Mesendoderm (in vitro differentiated cells): ENCODE measurements around the gene C5orf63.

Experiments
- DNase-seq: peaks from one replicate; pipeline ENCODE4 v3.0.0; 2013
- H2AK5ac ChIP-seq: 2 replicates; pipeline ENCODE4 v1.6.1; 2013; ENCODE audit warnings: low read length, inconsistent platforms
- H2BK120ac ChIP-seq: 2 replicates; pipeline ENCODE4 v1.6.1; 2013; ENCODE audit warnings: low read depth, mild to moderate bottlenecking, low read length, moderate library complexity, mixed read lengths
- H2BK15ac ChIP-seq: replicated peaks from 2 replicates; pipeline ENCODE4 v1.6.1; 2013; ENCODE audit warnings: low read depth, mild to moderate bottlenecking, moderate library complexity
- H2BK5ac ChIP-seq: 2 replicates; pipeline ENCODE4 v1.6.1; 2013; ENCODE audit warnings: low read length, inconsistent platforms
- H3K18ac ChIP-seq: 2 replicates; pipeline ENCODE4 v1.6.1; 2013; ENCODE audit warnings: mild to moderate bottlenecking, low read length, mixed read lengths
- H3K23ac ChIP-seq: one replicate; pipeline ENCODE4 v1.6.1; 2013; ENCODE audit warnings: low read length
- H3K27ac ChIP-seq: 2 replicates; pipeline ENCODE4 v1.5.1; 2013; ENCODE audit warnings: low read depth, mild to moderate bottlenecking, inconsistent platforms, low read length, moderate library complexity
- H3K27me3 ChIP-seq: 2 replicates; pipeline ENCODE4 v1.6.1; 2013; ENCODE audit warnings: low read length, control low read depth, mild to moderate bottlenecking, inconsistent platforms; ENCODE audit not compliant: insufficient read depth, poor library complexity
- H3K36me3 ChIP-seq: 2 replicates; pipeline ENCODE4 v1.6.1; 2013; ENCODE audit warnings: low read length, inconsistent platforms; ENCODE audit not compliant: control insufficient read depth, insufficient read depth
- H3K4ac ChIP-seq: one replicate; pipeline ENCODE4 v1.6.1; 2013; ENCODE audit warnings: low read depth, mild to moderate bottlenecking, low read length, moderate library complexity
- H3K4me1 ChIP-seq: 2 replicates; pipeline ENCODE4 v1.6.1; 2013; ENCODE audit warnings: low read depth, low read length, inconsistent platforms; ENCODE audit not compliant: control insufficient read depth
- H3K4me2 ChIP-seq: 2 replicates; pipeline ENCODE4 v1.6.1; 2013; ENCODE audit warnings: low read length
- H3K4me3 ChIP-seq: 2 replicates; pipeline ENCODE4 v1.5.1; 2013; ENCODE audit warnings: mild to moderate bottlenecking, low read length
- H3K56ac ChIP-seq: one replicate; pipeline ENCODE4 v1.6.1; 2013; ENCODE audit warnings: low read length
- H3K79me1 ChIP-seq: 2 replicates; pipeline ENCODE4 v1.6.1; 2013; ENCODE audit warnings: low read length, inconsistent platforms
- H3K79me2 ChIP-seq: 2 replicates; pipeline ENCODE4 v1.6.1; 2013; ENCODE audit warnings: mild to moderate bottlenecking, low read length; ENCODE audit not compliant: control insufficient read depth, insufficient read depth
- H3K9ac ChIP-seq: 2 replicates; pipeline ENCODE4 v1.6.1; 2013; ENCODE audit warnings: low read length, inconsistent platforms
- H4K5ac ChIP-seq: one replicate; pipeline ENCODE4 v1.6.1; 2013; ENCODE audit warnings: low read length
- H4K8ac ChIP-seq: one replicate; pipeline ENCODE4 v1.6.1; 2013; ENCODE audit warnings: low read depth, mild to moderate bottlenecking, control low read depth, low read length, moderate library complexity
- WGBS: extraction: QIAGEN DNeasy Blood & Tissue Kit; methylation state at CpG from one replicate; pipeline ENCODE4 v1.1.7; 2013; ENCODE audit warnings: low lambda C conversion rate, missing lambda C conversion rate; ENCODE audit not compliant: insufficient coverage; ENCODE audit errors: extremely low coverage; 5-methylcytosine and 5-hydroxymethylcytosine counted together

The C5orf63 gene

GRCh38 chr5:127053049-127053448, 20.3 kb downstream of the C5orf63 start:
- DNase-seq = no peak
- H3K9ac ChIP-seq = no peak overlapping the region
- no peak overlapping the region for H3K23ac ChIP-seq
- no CpG with 5 or more reads among the region's 3 CpGs for WGBS
- no peak overlapping the region for H2BK15ac ChIP-seq
- H3K56ac ChIP-seq = no peak overlapping the region
- H3K79me1 ChIP-seq = no peaks in the 10 kb centered on the region
- no peaks in the 10 kb centered on the region for H3K27me3 ChIP-seq
- no peak overlapping the region for H3K27ac ChIP-seq
- H3K79me2 ChIP-seq = no peaks in the 10 kb centered on the region
- H2BK5ac ChIP-seq = no peak overlapping the region
- H3K4me3 ChIP-seq = no peak overlapping the region
- H3K36me3 ChIP-seq = no peaks in the 10 kb centered on the region
- no peak overlapping the region for H4K8ac ChIP-seq
- H4K5ac ChIP-seq = no peak overlapping the region
- no peak overlapping the region for H3K4me2 ChIP-seq
- H3K18ac ChIP-seq = no peak overlapping the region
- no peak overlapping the region for H2AK5ac ChIP-seq
- H3K4ac ChIP-seq = no peak overlapping the region
- no peak overlapping the region for H2BK120ac ChIP-seq
- no peaks in the 10 kb centered on the region for H3K4me1 ChIP-seq

GRCh38 chr5:127051591-127051990, 21.7 kb downstream of the C5orf63 start:
- no peak overlapping the region for H3K9ac ChIP-seq
- H3K18ac ChIP-seq = no peak overlapping the region
- no peak for DNase-seq
- no peaks in the 10 kb centered on the region for H3K4me1 ChIP-seq
- H3K79me2 ChIP-seq = no peaks in the 10 kb centered on the region
- H4K5ac ChIP-seq = no peak overlapping the region
- no peak overlapping the region for H3K4me2 ChIP-seq
- H3K56ac ChIP-seq = no peak overlapping the region
- H3K27ac ChIP-seq = no peak overlapping the region
- H3K79me1 ChIP-seq = no peaks in the 10 kb centered on the region
- no peak overlapping the region for H2BK15ac ChIP-seq
- H3K27me3 ChIP-seq = no peaks in the 10 kb centered on the region
- H3K23ac ChIP-seq = no peak overlapping the region
- H4K8ac ChIP-seq = no peak overlapping the region
- no peak overlapping the region for H2BK5ac ChIP-seq
- no peaks in the 10 kb centered on the region for H3K36me3 ChIP-seq
- no peak overlapping the region for H3K4me3 ChIP-seq
- H2AK5ac ChIP-seq = no peak overlapping the region
- no peak overlapping the region for H3K4ac ChIP-seq
- no CpG with 5 or more reads among the region's 1 CpG for WGBS
- no peak overlapping the region for H2BK120ac ChIP-seq

- Histone ChIP-seq H3K27ac (no peak overlapping the region), H3K4me1 (no peaks in the 10 kb centered on the region), H3K4ac (no peak overlapping the region), H2BK120ac (no peak overlapping the region), H3K36me3 (no peaks in the 10 kb centered on the region), H3K23ac (no peak overlapping the region), H3K4me3 (no peak overlapping the region), H3K79me2 (no peaks in the 10 kb centered on the region), H4K5ac (no peak overlapping the region), H3K4me2 (no peak overlapping the region), H3K18ac (no peak overlapping the region), H2AK5ac (no peak overlapping the region), H2BK15ac (no peak overlapping the region), H3K27me3 (no peaks in the 10 kb centered on the region), H3K56ac (no peak overlapping the region), H3K79me1 (no peaks in the 10 kb centered on the region), H4K8ac (no peak overlapping the region), H3K9ac (no peak overlapping the region), H2BK5ac (no peak overlapping the region)
- no CpG with 5 or more reads among the region's 4 CpGs for WGBS
- no peak for DNase-seq
These were observed 26.8 kb downstream of the C5orf63 start for GRCh38 chr5:127046343-127047072.

- H3K27ac ChIP-seq = no peak overlapping the region
- H3K9ac ChIP-seq = no peak overlapping the region
- no peak overlapping the region for H3K23ac ChIP-seq
- no peak overlapping the region for H2BK15ac ChIP-seq
- no peak overlapping the region for H3K4me3 ChIP-seq
- H3K4ac ChIP-seq = no peak overlapping the region
- no peaks in the 10 kb centered on the region for H3K36me3 ChIP-seq
- H3K56ac ChIP-seq = no peak overlapping the region
- DNase-seq = peak; percentile 11
- H4K5ac ChIP-seq = no peak overlapping the region
- H3K79me2 ChIP-seq = no peaks in the 10 kb centered on the region
- no peak overlapping the region for H3K4me2 ChIP-seq
- no peak overlapping the region for H2BK120ac ChIP-seq
- H4K8ac ChIP-seq = no peak overlapping the region
- H2AK5ac ChIP-seq = no peak overlapping the region
- WGBS = no CpG with 5 or more reads among the region's 2 CpGs
- no peaks in the 10 kb centered on the region for H3K27me3 ChIP-seq
- H3K4me1 ChIP-seq = peaks cover 2% of the 10 kb centered on the region
- no peak overlapping the region for H3K18ac ChIP-seq
- no peak overlapping the region for H2BK5ac ChIP-seq
- H3K79me1 ChIP-seq = no peaks in the 10 kb centered on the region
These were observed 30.7 kb downstream of the C5orf63 start for GRCh38 chr5:127042593-127042992.

GRCh38 chr5:127041571-127041970, 31.7 kb downstream of the C5orf63 start:
- Histone ChIP-seq H3K18ac (no peak overlapping the region), H3K27ac (no peak overlapping the region), H3K4ac (no peak overlapping the region), H3K79me1 (no peaks in the 10 kb centered on the region), H3K36me3 (no peaks in the 10 kb centered on the region), H3K23ac (no peak overlapping the region), H4K8ac (no peak overlapping the region), H3K4me1 (peaks cover 2% of the 10 kb centered on the region), H2AK5ac (no peak overlapping the region), H2BK5ac (no peak overlapping the region), H3K56ac (no peak overlapping the region), H2BK120ac (no peak overlapping the region), H3K27me3 (no peaks in the 10 kb centered on the region), H3K4me2 (no peak overlapping the region), H2BK15ac (no peak overlapping the region), H3K9ac (no peak overlapping the region), H4K5ac (no peak overlapping the region), H3K79me2 (no peaks in the 10 kb centered on the region), H3K4me3 (no peak overlapping the region)
- WGBS = no CpG with 5 or more reads among the region's 3 CpGs
- DNase-seq = no peak
